Fibroblast of villous mesenchyme (primary cell): Measurements from ENCODE around the gene MCM9. TPM values are rescaled to one million over a fixed set of nuclear protein-coding genes. Genes with fewer than 3 reads are reported as not detected.

Experiments
- DNase-seq: peaks from one replicate; pipeline ENCODE4 v3.0.0-alpha.2; 2010; ENCODE audit warnings: low read depth
- H3K4me3 ChIP-seq: 2 replicates; pipeline ENCODE4 v1.5.1; 2011; ENCODE audit warnings: low read depth, mild to moderate bottlenecking, low read length
- total RNA-seq: library from RNA; depleted of rRNA; stranded (reverse); fragments of >200 nt; gene quantifications from 2 replicates; pipeline ENCODE4 v1.2.3, GENCODE V29; 2012
- TF ChIP-seq, protein P1 (sequence below): IDR thresholded peaks from 2 replicates; pipeline ENCODE4 v1.5.1; 2012; ENCODE audit warnings: low read depth, mild to moderate bottlenecking, low read length; ENCODE audit not compliant: insufficient read depth

The MCM9 gene
- total RNA-seq, 1 donor, result 15.1 TPM

DNA sequence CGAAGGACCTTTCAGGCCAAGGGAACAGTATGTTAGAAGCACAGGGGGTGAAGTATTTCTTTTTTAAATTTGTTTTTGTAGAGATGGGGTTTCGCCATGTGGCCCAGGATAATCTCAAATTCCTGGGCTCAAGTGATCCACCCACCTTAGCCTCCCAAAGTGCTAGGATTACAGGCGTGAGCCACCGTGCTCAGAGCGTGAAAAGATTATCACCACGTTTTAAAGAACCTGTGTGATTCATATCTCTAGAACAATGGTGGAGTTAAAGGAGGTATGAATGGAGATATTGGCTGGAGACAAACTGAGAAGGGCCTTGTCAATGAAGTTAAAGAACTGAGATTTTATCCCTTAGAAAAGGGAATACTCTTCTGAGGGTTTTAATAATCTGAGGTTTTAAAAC lies 31.3 kb downstream of the MCM9 start:
- no peak overlapping the region for H3K4me3 ChIP-seq
- no peak for DNase-seq
- TF ChIP-seq, protein P1, sequence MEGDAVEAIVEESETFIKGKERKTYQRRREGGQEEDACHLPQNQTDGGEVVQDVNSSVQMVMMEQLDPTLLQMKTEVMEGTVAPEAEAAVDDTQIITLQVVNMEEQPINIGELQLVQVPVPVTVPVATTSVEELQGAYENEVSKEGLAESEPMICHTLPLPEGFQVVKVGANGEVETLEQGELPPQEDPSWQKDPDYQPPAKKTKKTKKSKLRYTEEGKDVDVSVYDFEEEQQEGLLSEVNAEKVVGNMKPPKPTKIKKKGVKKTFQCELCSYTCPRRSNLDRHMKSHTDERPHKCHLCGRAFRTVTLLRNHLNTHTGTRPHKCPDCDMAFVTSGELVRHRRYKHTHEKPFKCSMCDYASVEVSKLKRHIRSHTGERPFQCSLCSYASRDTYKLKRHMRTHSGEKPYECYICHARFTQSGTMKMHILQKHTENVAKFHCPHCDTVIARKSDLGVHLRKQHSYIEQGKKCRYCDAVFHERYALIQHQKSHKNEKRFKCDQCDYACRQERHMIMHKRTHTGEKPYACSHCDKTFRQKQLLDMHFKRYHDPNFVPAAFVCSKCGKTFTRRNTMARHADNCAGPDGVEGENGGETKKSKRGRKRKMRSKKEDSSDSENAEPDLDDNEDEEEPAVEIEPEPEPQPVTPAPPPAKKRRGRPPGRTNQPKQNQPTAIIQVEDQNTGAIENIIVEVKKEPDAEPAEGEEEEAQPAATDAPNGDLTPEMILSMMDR, result no peak

DNA sequence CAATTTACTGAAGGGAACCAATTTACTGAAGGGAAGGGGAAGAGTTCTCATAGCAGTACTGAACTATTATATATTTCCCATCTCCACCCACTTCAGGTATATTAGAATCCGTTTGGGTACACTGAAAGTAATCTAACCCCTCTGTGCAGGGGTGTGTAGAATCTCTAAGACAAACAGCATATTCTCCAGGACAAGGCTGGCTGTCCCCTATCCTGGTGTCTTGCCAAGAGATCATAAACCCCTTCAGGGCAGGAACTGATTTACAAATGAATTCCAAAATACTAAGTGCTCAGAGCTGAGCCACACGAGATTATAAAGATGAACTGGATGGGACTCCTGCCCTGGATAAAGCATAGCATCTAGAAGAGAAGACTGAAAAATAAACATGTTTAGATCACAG lies 31.8 kb downstream of the MCM9 start:
- no peak for DNase-seq
- TF ChIP-seq, protein P1, result no peak
- no peak overlapping the region for H3K4me3 ChIP-seq

DNA sequence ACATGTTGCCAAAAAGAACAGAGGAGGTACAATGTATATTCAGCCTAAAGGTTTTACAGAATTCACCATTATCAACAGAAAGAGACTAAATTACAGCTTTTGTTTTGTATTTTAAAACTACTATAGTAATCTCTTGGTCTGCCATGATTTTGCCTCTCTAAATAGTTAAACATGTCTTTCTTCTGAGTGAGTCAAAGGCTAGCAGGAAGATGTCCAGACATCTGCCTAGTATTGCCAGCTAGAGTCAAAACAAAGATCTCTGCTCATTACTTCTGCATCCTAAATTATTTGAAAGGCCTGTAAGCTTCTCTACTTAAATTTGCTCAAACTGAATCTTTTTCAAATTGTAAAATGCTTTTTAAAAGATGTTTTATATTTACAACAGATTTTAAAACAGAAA lies 32.2 kb downstream of the MCM9 start:
- no peak overlapping the region for H3K4me3 ChIP-seq
- peak; percentile 28 for DNase-seq
- TF ChIP-seq, protein P1, result no peak

DNA sequence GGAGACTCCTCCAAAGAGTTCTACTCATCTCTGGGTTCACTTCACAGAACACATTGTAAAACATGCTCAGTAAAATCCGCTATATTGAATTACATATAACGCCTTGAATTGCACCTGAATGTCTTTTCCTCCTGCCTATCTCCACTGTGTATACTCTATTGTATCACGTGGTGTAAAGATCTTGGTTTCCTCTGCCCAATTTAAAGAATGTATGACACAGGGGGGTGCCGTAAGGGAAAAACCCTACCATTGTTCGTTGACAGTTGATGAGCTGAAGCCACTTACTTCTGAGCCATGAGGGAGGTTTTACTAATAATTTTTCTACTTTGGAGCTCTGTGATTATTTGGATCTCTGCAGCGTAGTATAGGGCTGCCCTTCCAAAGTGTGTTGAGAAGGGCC lies 35.0 kb downstream of the MCM9 start:
- TF ChIP-seq, protein P1, result no peak
- H3K4me3 ChIP-seq, result no peak overlapping the region
- DNase-seq, result no peak

DNA sequence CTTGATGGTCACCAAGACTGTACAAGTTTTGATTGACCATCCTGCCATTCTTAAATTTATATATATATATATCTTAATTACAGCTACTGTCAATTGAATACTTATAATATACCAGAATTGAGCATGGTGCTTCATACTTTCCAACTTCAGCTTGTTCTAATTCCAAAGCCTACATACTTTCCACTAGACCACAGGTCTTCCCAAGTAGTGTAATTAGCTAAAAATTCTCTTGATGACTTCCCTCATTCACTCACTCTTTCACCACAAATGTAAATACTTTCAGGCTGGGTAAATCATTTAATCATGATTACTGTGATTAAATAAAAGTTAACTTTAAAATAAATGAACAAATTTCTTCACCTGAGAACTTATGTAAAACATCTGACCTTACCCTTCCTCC lies 37.6 kb downstream of the MCM9 start:
- DNase-seq, result no peak
- TF ChIP-seq, protein P1, result no peak
- no peak overlapping the region for H3K4me3 ChIP-seq

DNA sequence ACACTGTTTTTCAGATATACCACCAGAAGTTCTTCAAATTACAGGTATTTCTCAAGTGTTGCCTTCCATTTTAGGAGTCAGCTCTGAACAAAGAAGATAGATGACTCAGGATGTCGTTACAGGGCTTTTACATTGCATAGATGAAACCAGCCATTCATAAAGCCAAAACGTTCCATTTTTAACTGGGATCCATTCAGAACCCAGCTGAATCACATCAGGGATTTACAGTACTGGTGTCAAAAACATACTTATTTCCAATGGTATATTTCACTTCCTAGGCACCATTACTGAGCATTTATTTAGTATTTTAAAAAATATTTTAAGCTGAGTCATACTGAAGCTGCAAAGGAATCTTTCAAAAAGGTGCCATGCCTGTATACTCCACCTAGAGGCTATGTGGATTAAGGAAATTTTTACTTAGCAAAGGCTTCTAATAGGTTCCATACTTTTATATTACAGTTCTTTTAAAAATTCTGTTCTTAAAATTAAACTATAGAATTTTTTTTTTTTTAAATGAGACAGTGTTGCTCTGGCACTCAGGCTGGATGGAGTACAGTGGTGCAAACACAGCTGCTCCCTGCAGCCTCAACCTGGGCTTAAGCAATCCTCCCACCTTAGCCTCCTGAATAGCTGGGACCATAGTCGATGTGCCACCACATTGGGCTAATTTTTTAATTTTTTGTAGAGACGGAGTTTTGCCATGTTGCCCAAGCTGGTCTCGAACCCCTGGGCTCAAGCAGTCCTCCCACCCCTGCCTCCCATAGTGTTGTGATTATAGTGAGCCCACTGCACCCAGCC lies 38.4 kb downstream of the MCM9 start:
- TF ChIP-seq, protein P1, result peak; percentile 53
- peak; percentile 61 for DNase-seq
- H3K4me3 ChIP-seq, result peak overlapping the region; percentile 88

DNA sequence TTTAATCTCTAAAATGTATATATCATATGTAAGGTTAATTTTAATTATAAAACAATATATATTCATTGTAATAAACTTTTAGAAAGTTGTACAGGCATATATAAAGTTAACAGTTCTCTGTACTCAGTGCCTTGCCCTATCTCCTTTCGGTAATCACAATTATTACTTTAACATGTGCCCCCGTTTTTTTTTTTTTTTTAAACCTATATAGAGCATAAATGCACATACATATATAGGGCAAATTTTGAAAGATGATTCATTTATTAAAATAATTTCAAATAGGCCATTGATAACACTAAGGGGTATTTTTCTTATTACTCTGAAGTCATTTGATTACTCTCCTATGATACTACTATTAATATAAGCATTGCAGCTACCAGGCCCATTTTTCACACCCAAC lies 39.1 kb downstream of the MCM9 start:
- no peak for DNase-seq
- peak overlapping the region; percentile 88 for H3K4me3 ChIP-seq
- TF ChIP-seq, protein P1, result no peak
